ENCODE measurements around the gene BLM. TPM values are rescaled to one million over a fixed set of nuclear protein-coding genes. Genes with fewer than 3 reads are reported as not detected.

BLM gene
- polyA plus RNA-seq, 2 of the 4 experiments (the other 2 are of a cell fraction): 10.5 to 15.2 TPM

DNA sequence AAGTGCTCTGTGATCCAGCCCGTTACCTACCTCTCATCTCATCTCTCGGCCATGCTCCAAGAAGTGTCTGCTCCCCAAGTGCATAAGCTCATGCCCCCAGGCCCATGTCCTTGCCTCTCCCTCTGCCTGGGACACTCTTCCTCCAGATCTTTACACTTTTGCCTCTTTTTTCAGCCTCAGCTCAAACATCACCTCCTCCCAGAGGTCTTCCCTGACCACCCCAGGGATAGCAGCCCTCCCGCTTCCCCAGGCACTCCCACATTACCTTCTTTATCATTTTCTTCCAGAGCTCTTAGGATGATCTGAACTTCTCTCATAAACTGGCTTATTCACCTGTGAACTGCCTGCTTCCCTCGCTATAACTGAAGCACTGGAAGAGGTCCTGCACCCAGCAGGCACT is 148.6 kb downstream of the BLM start (continued):
- TF ChIP-seq, protein P1, sequence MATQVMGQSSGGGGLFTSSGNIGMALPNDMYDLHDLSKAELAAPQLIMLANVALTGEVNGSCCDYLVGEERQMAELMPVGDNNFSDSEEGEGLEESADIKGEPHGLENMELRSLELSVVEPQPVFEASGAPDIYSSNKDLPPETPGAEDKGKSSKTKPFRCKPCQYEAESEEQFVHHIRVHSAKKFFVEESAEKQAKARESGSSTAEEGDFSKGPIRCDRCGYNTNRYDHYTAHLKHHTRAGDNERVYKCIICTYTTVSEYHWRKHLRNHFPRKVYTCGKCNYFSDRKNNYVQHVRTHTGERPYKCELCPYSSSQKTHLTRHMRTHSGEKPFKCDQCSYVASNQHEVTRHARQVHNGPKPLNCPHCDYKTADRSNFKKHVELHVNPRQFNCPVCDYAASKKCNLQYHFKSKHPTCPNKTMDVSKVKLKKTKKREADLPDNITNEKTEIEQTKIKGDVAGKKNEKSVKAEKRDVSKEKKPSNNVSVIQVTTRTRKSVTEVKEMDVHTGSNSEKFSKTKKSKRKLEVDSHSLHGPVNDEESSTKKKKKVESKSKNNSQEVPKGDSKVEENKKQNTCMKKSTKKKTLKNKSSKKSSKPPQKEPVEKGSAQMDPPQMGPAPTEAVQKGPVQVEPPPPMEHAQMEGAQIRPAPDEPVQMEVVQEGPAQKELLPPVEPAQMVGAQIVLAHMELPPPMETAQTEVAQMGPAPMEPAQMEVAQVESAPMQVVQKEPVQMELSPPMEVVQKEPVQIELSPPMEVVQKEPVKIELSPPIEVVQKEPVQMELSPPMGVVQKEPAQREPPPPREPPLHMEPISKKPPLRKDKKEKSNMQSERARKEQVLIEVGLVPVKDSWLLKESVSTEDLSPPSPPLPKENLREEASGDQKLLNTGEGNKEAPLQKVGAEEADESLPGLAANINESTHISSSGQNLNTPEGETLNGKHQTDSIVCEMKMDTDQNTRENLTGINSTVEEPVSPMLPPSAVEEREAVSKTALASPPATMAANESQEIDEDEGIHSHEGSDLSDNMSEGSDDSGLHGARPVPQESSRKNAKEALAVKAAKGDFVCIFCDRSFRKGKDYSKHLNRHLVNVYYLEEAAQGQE (IDR thresholded peaks at IDR 0.05): no peak
- no peak for TF ChIP-seq MAFK (IDR thresholded peaks at IDR 0.05; ENCODE audit: partially characterized antibody)
- TF ChIP-seq NFE2L2 (conservative IDR thresholded peaks at IDR 0.05; ENCODE audit: low read length): no peak
- no peak for TF ChIP-seq TP53 (CRISPR knock-in tag; IDR thresholded peaks at IDR 0.05)

Small RNAs within 50 kb of the gene (small RNA-seq; reads per million reads assigned to genes)
- gene RF00093: 0 reads per million in 6 experiments
- 0 reads per million in 6 experiments for gene RN7SL363P

Other genes starting within 250 kb of the BLM start
- 28.6 and 30.5 TPM in 2 replicates for gene CRTC3, start 187.4 kb upstream of the BLM start, polyA plus RNA-seq (2011; rRNA removed)
- gene CRTC3, start 187.4 kb upstream of the BLM start, polyA plus RNA-seq (2017; fragmentation: RNase III; extraction: RNeasy Plus Mini Kit Qiagen cat#74134 plus additional on column Dnase treatment): 17.5 to 20.1 TPM (median 18.2 TPM) in 3 replicates
- 16.8 and 20.9 TPM in 2 replicates for gene FURIN, start 151.2 kb downstream of the BLM start, polyA plus RNA-seq (2011; rRNA removed)
- gene FURIN, start 151.2 kb downstream of the BLM start, polyA plus RNA-seq (2017; fragmentation: RNase III; extraction: RNeasy Plus Mini Kit Qiagen cat#74134 plus additional on column Dnase treatment): 23.1 to 37.1 TPM (median 33.3 TPM) in 3 replicates
- gene FES, start 167.2 kb downstream of the BLM start, polyA plus RNA-seq (2011; rRNA removed): 0.50 and 0.53 TPM in 2 replicates
- gene FES, start 167.2 kb downstream of the BLM start, polyA plus RNA-seq (2017; fragmentation: RNase III; extraction: RNeasy Plus Mini Kit Qiagen cat#74134 plus additional on column Dnase treatment): 0.39 to 0.50 TPM (median 0.45 TPM) in 3 replicates
- 22.0 and 37.0 TPM in 2 replicates for gene MAN2A2, start 186.0 kb downstream of the BLM start, polyA plus RNA-seq (2011; rRNA removed)
- 29.6 to 35.3 TPM (median 32.6 TPM) in 3 replicates for gene MAN2A2, start 186.0 kb downstream of the BLM start, polyA plus RNA-seq (2017; fragmentation: RNase III; extraction: RNeasy Plus Mini Kit Qiagen cat#74134 plus additional on column Dnase treatment)
- gene HDDC3, start 215.2 kb downstream of the BLM start, polyA plus RNA-seq (2011; rRNA removed): 29.8 and 31.9 TPM in 2 replicates
- 25.3 to 29.7 TPM (median 26.1 TPM) in 3 replicates for gene HDDC3, start 215.2 kb downstream of the BLM start, polyA plus RNA-seq (2017; fragmentation: RNase III; extraction: RNeasy Plus Mini Kit Qiagen cat#74134 plus additional on column Dnase treatment)
- gene UNC45A, start 217.9 kb downstream of the BLM start, polyA plus RNA-seq (2011; rRNA removed): 47.7 and 48.2 TPM in 2 replicates
- 76.9 to 82.5 TPM (median 80.4 TPM) in 3 replicates for gene UNC45A, start 217.9 kb downstream of the BLM start, polyA plus RNA-seq (2017; fragmentation: RNase III; extraction: RNeasy Plus Mini Kit Qiagen cat#74134 plus additional on column Dnase treatment)
- 22.8 and 25.3 TPM in 2 replicates for gene RCCD1, start 237.5 kb downstream of the BLM start, polyA plus RNA-seq (2011; rRNA removed)
- gene RCCD1, start 237.5 kb downstream of the BLM start, polyA plus RNA-seq (2017; fragmentation: RNase III; extraction: RNeasy Plus Mini Kit Qiagen cat#74134 plus additional on column Dnase treatment): 37.0 to 39.4 TPM (median 37.2 TPM) in 3 replicates